Activated CD8-positive, alpha-beta memory T cell treated with anti-CD3 and anti-CD28 coated beads for 48 hours (primary cell): ENCODE results near the gene NEK6.

Experiments
- DNase-seq, 3 experiments: peaks; one replicate each; pipeline ENCODE4 v3.0.0-alpha.2; 2020; ENCODE audit warnings: low read depth in 2 of 3, low spot score in 2 of 3

The NEK6 gene

DNA sequence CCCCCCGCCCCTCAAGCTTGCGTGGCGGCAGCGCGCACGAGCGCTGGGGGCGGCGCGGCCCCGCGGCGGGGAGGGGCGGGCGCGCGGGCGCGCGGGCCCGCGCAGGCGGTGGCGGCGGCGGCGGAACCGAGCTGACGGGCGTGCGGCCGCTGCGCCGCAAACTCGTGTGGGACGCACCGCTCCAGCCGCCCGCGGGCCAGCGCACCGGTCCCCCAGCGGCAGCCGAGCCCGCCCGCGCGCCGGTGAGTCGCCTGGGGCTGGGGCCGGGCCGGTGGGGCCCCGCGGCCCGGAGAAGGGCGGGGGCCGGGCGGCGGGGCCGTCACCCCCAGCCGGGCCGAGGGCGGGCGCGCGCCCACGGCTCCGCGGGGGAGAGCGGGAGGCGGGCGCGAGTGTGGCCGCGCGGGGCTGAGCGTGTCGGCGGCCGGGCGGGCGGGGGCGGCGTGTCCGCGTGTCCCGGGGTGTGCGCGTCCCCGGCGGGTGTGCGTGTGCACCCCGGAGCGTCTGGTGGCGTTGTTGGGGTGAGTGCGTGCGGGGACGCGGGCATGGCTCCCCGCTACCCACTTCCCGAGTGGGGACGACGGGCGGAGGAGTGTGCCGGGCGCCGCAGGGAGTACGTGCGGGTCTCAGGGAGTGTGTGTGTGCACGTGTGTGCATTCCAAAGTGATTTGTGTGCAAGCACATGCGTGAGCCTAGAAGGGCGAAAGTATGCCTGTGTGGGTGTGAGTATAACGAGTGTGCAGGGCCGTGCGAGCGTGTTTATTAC lies at the start of gene NEK6:
TSS of gene NEK6 (plus strand) at position 106 of the 763 bp plus-strand sequence. CDS start 44,016 bp downstream, outside the sequence.
- DNase-seq = no peak

DNA sequence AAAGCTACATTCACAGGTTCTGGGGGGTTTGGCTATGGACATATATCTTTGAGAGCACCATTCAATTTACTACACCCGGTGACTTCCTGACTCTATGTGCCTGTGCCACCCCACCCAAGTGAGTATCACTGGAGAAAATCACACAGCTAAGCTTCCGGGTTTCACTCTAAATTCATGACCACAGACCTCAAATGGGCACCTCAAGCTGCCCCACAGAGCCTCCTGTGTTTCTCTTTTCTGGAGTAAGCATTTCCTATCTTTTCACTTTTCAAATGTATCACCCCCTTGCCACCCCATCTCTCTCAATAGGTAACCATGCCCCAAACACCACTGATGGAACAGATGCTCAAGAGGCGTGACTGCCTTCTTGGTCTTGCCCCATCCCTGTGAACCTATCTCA lies 49.2 kb upstream of the NEK6 start:
- no peak for DNase-seq

DNA sequence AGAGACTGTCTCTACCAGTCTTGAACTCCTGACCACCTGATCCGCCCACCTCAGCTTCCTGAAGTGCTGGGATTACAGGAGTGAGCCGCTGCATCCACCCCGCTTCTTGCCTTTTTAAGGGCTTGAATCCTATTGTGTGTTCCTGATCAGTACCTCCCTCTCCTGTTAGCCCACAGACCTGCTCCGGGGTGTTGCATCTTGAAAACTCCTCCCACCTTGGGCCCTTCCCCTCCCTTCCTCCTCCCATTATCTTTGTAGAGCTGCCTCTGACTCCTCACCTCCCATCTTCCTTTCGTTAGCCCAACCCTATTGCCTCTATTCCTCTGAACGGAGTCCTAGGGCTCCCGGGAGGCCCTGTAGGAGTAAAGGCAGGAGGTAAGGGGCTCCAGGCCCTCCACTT lies 48.5 kb upstream of the NEK6 start:
- no peak for DNase-seq

DNA sequence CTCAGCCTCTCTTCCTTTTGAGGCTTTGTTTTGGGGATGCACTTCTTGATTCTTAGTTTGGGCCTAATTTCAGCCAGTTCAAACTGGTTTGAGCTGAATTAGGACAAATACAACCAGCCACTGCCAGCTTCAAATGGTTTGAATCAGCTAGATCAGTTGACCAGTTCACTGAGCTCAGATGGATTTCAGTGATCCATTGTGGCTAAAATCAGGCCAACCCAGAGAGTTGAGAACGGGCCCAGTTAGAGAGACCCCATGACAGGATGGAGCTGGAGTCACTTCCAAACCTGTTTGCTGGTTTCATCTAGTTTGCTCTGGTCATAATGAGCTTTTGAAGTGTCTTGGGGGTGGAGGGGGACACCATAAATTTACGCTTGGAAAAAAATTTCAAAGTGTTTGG lies 48.0 kb upstream of the NEK6 start:
- no peak for DNase-seq

- no peak for DNase-seq
These were observed 47.1 kb upstream of the NEK6 start for GRCh38 chr9:124210697-124211096.

DNA sequence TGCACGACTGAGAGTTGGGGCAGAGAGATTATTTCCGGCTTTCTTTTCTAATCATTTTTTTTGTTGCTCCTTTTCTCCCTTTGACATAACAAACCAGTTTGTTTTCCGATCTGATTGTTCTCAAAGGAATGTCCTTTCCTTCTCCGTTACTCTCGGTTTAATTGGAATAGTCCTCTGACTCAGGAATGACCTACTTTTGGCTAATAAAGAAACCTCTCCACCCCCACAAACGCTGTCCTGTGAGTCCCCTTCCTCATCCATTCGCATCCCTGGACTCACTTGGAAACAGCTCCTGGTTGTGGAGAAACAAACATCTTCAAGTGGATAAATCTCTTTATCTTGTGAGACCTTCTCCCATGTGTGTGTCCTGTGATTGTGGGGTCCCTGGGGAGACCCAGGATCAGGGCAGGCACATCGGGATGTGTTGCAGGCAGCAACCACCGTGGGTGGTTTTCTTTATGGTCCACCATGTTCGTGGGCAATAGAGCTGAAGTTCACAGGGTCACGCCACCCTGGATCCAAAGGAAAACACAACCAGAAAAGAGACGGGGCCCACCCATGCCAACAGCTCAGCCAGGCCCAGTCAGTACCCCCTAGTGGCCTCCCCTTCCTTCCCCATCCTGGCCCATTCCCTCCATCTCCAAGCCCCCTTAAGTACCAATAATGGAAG lies 45.2 kb upstream of the NEK6 start:
- DNase-seq = no peak

DNA sequence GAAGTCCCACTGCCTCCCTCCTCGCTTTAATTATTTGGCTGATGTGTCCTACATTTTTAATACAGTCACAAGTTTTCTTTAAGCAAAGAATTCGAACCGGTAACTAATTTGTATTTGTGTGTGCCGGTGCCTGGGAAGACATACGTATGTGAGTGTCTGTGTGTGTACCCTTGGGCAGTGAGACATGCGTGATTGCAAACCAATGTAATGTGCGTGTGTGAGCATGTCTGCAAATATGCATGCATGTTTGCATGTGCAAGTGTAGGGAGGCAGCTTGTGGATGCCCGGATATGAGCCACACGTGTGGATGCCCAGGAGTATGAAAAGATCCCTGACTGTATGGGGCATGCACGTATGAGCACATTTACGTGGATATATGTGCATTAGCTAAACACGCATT lies 44.4 kb upstream of the NEK6 start:
- no peak for DNase-seq

- DNase-seq = no peak
These were observed 43.6 kb upstream of the NEK6 start for GRCh38 chr9:124214116-124214515.

GRCh38 chr9:124214596-124215367 lies 43.0 kb upstream of the NEK6 start:
- DNase-seq = no peak

DNA sequence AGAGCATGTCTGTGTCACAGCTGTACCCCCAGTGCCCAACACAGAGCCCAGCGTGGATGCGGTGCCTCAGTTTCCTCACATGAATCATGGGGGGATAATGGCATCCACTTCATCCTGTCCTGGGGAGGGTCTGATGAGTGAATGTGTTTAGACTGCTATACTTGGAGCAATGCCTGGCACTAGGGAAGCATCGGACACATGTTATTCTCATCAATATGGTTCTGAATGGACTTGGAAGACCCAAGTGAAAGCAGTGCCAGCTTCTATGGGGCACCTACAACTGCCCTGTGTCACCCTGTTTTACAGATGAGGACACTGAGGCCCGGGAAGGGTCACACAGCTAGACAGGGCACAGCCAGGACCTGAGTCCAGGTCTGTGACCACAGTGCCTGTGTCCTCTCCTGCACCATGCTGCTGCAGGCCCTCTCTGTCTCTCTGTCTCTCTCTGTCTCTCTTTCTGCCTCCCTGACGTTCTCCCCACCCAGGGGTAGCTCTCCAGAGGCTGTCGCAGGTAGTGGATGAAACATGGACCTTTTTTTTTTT lies 42.3 kb upstream of the NEK6 start:
- DNase-seq = no peak

DNA sequence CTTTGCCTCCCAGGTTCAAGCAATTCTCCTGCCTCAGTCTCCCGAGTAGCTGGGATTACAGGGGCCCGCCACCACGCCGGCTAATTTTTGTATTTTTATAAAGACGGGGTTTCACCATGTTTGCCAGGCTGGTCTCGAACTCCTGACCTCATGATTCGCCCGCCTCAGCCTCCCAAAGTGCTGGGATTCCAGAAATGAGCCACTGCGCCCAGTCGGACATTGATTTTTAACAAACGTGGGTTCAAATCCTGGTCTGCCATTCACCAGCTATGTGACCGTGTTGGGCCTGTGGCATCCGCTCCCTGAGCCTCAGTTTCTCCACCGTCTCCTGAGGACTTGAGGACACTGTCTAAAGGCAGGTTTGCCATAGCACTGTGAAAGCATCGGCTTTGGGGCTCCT lies 41.8 kb upstream of the NEK6 start:
- DNase-seq = no peak

DNA sequence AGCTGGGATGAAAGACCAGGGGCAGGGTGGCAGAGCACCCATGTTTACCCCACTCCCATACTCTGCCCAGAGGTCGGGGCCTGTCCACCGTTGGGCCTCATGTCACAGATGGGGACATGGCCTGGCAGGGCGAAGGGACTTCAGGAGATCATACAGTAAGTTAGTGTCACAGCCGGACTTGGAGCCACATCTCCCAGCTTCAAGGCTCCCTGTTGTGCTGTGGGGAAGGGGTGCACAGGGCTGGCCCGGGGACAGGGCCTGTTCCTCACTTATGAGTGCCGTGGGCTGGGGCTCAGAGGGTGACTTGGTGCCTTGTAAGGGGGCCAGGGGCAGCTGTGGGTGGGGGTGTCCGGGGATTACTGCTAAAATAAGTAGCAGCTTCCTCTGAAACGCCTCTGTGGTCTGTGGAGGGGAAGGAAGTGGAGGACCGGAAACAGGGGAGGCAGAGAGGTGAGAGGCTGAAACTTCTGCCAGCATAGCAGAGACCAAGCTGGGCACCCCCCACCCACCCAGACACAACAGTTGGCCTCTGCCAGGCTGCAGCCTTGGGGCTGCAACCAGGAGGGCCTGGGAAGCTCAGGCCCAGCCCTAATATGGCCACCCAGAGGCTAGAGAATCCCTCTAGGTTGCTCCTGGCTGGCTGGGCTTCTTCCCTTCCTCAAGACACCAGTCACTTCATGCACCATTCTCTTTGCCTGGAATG lies 41.1 kb upstream of the NEK6 start:
- DNase-seq = peak in 1 of 3 experiments; percentile 42

DNA sequence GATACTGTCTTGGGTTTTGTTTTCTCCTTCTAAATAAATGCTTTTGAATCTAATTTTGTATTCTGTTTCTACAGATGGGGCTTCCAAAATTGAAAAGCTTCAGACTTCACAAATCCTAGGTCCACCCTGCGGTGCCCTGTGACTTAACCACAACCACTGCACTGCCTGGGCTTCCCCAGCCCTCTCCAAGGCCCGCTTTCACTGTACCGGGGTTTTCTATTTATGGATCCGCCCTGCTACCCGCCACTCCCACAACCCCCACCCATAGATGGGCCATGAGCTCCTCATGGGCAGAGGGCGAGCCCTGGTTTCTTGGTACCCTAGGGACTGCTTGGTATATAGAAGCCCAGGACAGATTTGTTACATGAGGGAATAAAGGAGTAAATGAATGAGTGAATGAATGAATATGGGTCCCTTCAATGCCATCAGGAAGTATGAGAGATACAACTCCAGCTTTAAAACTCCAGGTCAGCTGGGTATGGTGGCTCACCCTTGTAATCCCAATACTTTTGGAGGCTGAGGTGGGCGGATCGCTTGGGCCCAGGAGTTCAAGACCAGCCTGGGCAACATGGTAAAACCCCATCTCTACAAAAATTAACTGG lies 39.8 kb upstream of the NEK6 start:
- no peak for DNase-seq

DNA sequence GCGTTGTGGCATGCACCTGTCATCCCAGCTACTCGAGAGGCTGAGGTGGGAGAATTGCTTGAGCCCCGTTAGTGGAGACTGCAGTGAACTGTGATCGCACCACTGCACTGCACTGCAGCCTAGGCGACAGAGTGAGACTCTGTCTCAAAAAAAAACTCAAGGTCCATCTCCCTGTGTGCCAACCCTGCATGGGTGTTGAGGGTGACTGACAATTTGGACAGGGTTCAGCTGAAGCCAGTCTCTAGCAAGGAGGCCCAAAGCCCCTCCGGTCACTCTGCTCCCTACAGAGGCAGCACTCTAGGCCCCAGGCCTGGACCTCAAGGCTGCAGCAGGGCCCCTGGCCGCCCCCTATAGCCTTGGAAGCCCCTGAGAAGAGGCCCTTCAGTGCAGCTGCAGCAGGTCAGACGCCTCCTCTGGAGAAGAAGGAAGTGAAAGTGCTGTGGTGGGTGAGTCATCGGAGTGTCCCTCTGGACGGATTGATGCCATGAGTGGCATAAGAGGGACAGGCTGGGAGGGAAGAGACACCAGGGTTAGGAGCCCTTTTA lies 39.2 kb upstream of the NEK6 start:
- peak in 1 of 3 experiments; percentile 42 for DNase-seq

DNA sequence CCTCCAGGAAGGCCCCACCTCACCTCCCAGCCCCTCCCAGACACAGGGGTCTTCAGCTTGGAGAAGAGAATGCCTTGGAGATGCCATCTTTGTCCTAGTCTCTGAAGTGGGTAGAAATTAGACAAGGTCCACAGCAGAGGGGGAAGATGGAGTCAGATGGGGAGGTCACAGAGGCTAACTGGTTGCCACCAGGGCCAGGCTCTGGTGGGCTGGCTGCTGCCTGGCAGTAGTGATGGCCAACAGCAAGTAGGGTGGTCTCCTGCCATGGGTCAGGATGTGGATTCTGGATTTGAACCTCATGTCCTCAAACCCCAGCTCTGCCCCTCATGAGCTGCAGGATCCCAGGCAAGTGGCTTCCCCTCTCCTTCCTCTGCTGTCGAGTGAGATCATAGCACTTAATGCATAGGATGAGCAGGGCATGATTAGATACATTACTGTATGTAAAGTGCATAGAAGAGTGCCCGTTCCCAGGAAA lies 38.7 kb upstream of the NEK6 start:
- DNase-seq = no peak

- DNase-seq = no peak
These were observed 36.8 kb upstream of the NEK6 start for GRCh38 chr9:124220946-124221451.

- DNase-seq = no peak
These were observed 36.1 kb upstream of the NEK6 start for GRCh38 chr9:124221676-124222075.

DNA sequence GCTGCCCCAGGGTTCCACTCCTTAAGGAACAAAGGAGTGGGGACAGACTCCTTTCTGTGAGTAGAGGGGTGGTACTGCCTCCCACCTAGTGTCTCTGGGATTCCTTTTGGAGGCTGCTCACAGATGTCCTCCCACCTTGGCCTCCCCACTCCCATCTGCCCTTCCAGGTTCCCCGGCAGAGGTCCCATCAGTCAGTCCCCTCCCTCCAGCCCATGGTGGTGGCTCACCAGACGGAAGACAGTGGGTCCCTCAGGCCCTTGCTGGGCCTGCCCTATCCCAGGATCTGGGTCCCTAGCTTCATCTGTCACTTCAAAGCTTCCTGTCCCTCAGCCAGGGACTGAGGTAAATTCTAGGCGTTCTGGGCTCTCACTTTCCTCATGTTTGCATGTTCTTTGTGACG lies 35.6 kb upstream of the NEK6 start:
- DNase-seq = no peak

- no peak for DNase-seq
These were observed 34.6 kb upstream of the NEK6 start for GRCh38 chr9:124222918-124223720.
